HG03469 (cell line): ENCODE data around the gene PCDHB12.
"Not testable (repeated sequence)": the region's sequence is repeated elsewhere in the genome, so short reads cannot be mapped to it uniquely, and the experiment has no call there.

ENCODE experiments used
- ATAC-seq: cut with Tn5 transposase; IDR thresholded peaks from one replicate; pipeline ENCODE4 v1.9.1; 2021; ENCODE audit warnings: mild to moderate bottlenecking, moderate library complexity, moderate number of reproducible peaks; ENCODE audit not compliant: unreplicated experiment

Gene PCDHB12

DNA sequence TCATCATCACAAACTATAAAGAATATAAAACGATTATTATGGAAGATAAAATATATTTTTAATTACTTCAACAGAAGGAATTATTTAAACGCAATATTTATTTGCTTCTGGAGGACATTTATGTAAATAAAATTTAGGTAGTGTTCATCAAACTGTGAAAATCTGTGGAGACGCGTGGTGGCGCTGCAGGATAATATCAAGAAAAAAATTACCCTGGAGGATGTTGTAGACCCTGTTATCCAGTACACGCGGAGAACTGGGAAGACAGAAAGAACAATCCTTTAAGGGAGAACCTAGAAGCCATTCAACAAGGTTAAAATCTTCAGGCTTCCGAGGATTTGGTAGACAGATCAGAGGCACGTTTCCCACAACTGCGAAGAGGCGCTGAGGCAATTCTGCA lies at the start of gene PCDHB12:
TSS of gene PCDHB12 (plus strand) at position 242 of the 400 bp plus-strand sequence. CDS start 189 bp downstream, outside the sequence.
- no peak for ATAC-seq

DNA sequence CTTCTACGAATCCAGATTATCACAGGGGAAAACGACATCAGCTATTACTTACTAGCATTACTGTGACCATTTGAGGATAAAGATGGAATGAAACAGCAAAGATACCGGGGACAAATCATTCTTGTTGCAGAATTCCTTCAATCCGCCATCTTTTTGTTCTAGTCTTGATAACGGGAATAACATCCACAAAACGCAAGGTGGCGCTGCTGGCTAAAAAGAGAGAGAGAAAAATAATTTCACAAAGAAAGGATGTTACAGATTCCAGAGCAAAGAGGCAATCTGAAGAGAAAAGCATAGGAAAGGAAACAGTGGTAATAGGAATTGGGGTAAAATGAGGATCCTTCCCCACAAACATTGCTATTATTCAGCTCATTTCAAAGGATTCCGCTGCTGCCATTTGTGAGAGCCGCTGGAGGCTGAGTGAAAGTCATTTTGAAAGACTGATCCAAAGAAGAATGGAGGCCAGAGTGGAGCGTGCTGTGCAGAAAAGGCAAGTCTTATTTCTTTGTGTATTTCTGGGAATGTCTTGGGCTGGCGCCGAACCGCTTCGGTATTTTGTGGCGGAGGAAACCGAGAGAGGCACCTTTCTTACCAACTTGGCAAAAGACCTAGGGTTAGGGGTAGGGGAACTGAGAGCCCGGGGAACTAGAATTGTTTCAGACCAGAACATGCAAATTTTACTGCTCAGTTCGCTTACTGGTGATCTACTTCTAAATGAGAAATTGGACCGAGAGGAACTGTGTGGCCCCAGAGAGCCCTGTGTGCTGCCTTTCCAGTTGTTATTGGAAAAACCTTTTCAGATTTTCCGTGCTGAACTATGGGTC lies 35.9 kb upstream of the PCDHB12 start, which contains the start of gene PCDHB7:
TSS of gene PCDHB7 (plus strand) at position 264 of the 824 bp plus-strand sequence. CDS start at position 456, 192 bp downstream.
- no peak for ATAC-seq

DNA sequence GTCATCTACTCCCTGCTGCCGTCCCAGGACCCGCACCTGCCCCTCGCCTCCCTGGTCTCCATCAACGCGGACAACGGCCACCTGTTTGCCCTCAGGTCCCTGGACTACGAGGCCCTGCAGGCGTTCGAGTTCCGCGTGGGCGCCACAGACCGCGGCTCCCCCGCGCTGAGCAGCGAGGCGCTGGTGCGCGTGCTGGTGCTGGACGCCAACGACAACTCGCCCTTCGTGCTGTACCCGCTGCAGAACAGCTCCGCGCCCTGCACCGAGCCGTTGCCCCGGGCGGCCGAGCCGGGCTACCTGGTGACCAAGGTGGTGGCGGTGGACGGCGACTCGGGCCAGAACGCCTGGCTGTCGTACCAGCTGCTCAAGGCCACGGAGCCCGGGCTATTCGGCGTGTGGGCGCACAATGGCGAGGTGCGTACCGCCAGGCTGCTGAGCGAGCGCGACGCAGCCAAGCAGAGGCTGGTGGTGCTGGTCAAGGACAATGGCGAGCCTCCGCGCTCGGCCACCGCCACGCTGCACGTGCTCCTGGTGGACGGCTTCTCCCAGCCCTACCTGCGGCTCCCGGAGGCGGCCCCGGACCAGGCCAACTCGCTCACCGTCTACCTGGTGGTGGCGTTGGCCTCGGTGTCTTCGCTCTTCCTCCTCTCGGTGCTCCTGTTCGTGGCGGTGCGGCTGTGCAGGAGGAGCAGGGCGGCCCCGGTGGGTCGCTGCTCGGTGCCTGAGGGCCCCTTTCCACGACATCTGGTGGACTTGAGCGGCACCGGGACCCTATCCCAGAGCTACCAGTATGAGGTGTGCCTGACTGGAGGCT lies 34.0 kb upstream of the PCDHB12 start:
- ATAC-seq, result not testable (repeated sequence)

DNA sequence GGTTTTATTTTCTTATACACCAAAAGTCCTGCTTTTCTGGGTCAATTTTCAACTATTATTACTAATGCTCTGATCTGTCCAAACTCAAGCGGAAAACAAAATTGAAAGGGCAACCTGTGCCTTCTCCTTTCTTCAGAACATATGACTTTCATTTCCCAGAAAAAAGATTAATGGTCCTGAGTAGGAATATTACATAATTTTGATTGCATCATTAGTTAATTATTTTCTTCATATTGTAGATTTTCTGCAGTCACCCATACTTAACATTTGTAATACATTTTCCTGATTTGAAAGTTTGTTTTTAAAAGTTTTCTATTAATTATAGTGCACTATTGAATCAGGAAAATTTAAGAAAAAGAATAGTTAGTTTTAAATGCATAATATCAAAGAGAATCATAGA lies 32.6 kb upstream of the PCDHB12 start:
- no peak for ATAC-seq

GRCh38 chr5:141177577-141178191 lies 30.8 kb upstream of the PCDHB12 start, which contains the start of gene PCDHB8:
Gene PCDHB8, plus strand, starts transcription at chr5:141177790. Its CDS starts 245 bp downstream, at chr5:141178035.
- not testable (repeated sequence) for ATAC-seq

GRCh38 chr5:141179371-141179770 lies 29.1 kb upstream of the PCDHB12 start:
- not testable (repeated sequence) for ATAC-seq

DNA sequence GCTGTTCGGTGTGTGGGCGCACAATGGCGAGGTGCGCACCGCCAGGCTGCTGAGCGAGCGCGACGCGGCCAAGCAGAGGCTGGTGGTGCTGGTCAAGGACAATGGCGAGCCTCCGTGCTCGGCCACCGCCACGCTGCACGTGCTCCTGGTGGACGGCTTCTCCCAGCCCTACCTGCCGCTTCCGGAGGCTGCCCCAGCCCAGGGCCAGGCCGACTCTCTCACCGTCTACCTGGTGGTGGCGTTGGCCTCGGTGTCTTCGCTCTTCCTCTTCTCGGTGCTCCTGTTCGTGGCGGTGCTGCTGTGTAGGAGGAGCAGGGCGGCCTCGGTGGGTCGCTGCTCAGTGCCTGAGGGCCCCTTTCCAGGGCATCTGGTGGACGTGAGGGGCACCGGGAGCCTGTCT lies 28.6 kb upstream of the PCDHB12 start:
- not testable (repeated sequence) for ATAC-seq

DNA sequence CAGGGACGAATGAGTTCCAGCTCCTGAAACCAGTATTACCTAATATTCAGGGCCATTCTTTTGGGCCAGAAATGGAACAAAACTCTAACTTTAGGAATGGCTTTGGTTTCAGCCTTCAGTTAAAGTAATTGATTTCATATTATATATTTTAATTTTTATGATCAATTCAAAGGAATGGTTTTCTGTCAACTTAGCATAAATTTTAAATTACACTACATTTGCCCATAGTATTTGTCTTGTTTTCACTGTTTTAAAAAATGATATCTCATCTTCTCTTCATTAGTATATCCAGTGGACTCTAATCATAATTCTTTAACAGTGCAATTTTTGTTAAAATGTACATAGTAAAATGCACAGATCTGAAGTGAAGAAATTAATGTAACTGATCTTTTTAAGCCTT lies 28.2 kb upstream of the PCDHB12 start:
- ATAC-seq, result no peak

GRCh38 chr5:141182248-141182647 lies 26.3 kb upstream of the PCDHB12 start, which contains the start of gene PCDHB16:
Gene PCDHB16, plus strand, starts transcription at chr5:141182387. Its CDS starts 173 bp downstream, at chr5:141182560.
- no peak for ATAC-seq

- not testable (repeated sequence) for ATAC-seq
Measured at GRCh38 chr5:141184117-141184855, 24.2 kb upstream of the PCDHB12 start.

- no peak for ATAC-seq
Measured at GRCh38 chr5:141186897-141187512, 21.5 kb upstream of the PCDHB12 start, which contains the start of gene PCDHB9. Gene PCDHB9, plus strand, starts transcription at chr5:141187161. Its CDS starts 158 bp downstream, at chr5:141187319.

DNA sequence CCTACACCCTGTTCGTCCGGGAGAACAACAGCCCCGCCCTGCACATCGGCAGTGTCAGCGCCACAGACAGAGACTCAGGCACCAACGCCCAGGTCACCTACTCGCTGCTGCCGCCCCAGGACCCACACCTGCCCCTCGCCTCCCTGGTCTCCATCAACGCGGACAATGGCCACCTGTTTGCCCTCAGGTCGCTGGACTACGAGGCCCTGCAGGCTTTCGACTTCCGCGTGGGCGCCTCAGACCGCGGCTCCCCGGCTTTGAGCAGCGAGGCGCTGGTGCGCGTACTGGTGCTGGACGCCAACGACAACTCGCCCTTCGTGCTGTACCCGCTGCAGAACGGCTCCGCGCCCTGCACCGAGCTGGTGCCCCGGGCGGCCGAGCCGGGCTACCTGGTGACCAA lies 19.8 kb upstream of the PCDHB12 start:
- not testable (repeated sequence) for ATAC-seq

DNA sequence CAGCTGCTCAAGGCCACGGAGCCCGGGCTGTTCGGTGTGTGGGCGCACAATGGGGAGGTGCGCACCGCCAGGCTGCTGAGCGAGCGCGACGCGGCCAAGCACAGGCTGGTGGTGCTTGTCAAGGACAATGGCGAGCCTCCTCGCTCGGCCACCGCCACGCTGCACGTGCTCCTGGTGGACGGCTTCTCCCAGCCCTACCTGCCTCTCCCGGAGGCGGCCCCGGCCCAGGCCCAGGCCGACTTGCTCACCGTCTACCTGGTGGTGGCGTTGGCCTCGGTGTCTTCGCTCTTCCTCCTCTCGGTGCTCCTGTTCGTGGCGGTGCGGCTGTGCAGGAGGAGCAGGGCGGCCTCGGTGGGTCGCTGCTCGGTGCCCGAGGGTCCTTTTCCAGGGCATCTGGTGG lies 19.4 kb upstream of the PCDHB12 start:
- ATAC-seq, result not testable (repeated sequence)

- ATAC-seq, result no peak
Measured at GRCh38 chr5:141192110-141192725, 16.3 kb upstream of the PCDHB12 start, which contains the start of gene PCDHB10. Gene PCDHB10, plus strand, starts transcription at chr5:141192353. Its CDS starts 200 bp downstream, at chr5:141192553.

DNA sequence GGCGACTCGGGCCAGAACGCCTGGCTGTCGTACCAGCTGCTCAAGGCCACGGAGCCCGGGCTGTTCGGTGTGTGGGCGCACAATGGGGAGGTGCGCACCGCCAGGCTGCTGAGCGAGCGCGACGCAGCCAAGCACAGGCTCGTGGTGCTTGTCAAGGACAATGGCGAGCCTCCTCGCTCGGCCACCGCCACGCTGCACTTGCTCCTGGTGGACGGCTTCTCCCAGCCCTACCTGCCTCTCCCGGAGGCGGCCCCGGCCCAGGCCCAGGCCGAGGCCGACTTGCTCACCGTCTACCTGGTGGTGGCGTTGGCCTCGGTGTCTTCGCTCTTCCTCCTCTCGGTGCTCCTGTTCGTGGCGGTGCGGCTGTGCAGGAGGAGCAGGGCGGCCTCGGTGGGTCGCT lies 14.2 kb upstream of the PCDHB12 start:
- ATAC-seq, result not testable (repeated sequence)

DNA sequence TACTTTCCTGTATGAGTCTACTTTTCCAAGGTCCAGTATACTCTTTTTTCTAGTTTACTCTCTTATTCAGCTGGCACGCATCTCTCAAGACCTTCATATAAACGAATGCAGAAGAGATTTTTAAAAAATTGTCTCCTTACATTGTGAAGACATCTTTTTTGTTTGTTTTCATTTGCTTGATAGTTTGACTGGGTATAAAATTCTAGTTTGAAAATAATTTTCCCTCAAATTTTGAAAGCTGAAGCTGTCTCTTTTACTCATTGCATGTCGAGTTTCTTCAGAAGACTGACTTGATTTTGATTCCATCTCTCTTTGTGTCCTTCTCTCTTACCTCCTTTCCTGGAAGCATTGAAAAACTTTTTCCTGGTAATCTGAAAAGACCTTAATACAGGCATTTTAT lies 12.2 kb upstream of the PCDHB12 start:
- no peak for ATAC-seq

DNA sequence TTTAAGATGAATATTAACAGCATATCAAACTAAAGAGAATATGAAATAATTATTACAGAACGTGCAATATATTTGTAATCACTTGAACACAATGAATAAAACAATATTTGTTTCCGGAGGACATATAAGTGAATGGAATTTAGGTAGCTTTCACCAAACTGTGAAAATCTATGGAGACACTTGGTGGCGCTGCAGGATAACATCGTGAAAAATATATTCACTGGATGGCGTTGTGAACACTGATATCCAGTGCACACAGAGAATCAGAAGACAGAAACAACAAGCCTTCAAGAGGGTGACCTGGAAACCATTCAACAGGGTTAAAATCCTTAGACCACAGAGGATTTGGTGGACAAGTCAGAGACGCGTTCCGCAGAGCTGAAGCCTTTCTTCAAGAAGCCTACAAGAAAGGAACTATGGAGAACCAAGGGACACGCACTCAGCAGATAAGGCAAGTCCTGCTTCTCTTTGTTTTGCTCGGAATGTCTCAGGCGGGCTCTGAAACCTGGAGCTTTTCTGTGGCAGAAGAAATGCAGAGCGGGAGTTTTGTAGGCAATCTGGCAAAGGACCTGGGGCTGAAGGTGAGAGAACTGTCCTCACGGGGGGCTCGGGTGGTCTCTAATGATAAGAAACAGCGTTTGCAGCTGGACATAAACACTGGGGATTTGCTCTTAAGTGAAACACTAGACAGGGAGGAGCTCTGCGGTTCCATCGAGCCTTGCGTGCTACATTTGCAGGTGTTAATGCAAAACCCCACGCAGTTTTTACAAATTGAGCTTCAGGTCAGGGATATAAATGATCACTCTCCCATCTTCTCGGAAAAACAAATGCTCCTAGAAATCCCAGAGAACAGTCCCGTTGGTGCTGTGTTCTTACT lies 8.9 kb upstream of the PCDHB12 start, which contains the start of gene PCDHB11:
TSS of gene PCDHB11 (plus strand) at position 269 of the 877 bp plus-strand sequence. CDS start at position 417, 148 bp downstream.
- ATAC-seq, result no peak

DNA sequence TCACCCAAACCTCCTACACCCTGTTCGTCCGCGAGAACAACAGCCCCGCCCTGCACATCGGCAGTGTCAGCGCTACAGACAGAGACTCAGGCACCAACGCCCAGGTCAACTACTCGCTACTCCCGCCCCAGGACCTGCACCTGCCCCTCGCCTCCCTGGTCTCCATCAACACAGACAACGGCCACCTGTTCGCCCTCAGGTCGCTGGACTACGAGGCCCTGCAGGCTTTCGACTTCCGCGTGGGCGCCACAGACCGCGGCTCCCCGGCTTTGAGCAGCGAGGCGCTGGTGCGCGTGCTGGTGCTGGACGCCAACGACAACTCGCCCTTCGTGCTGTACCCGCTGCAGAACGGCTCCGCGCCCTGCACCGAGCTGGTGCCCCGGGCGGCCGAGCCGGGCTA lies 7.4 kb upstream of the PCDHB12 start:
- ATAC-seq, result not testable (repeated sequence)
